Globus pallidus (tissue), 1 donor: ENCODE data around the gene MKRN2OS.
A peak's percentile ranks its signal among the peaks of the same experiment; 100 is the strongest.

Source experiments
- DNase-seq: peaks from one replicate; pipeline ENCODE4 v3.0.0-alpha.2; 2015; ENCODE audit warnings: low spot score

Gene MKRN2OS

GRCh38 chr3:12513694-12514446 lies 31.4 kb downstream of the MKRN2OS start:
- no peak for DNase-seq

GRCh38 chr3:12512534-12513118 lies 32.7 kb downstream of the MKRN2OS start:
- DNase-seq: no peak

GRCh38 chr3:12509466-12509865 lies 35.8 kb downstream of the MKRN2OS start:
- no peak for DNase-seq

GRCh38 chr3:12508291-12508700 lies 37.0 kb downstream of the MKRN2OS start:
- no peak for DNase-seq

- DNase-seq: no peak
Observed at GRCh38 chr3:12507591-12508281, 37.6 kb downstream of the MKRN2OS start.

GRCh38 chr3:12506201-12506709 lies 39.0 kb downstream of the MKRN2OS start:
- DNase-seq: no peak

GRCh38 chr3:12503126-12503957 lies 42.0 kb downstream of the MKRN2OS start:
- peak; percentile 24 for DNase-seq

- DNase-seq: no peak
Observed at GRCh38 chr3:12501360-12502020, 43.8 kb downstream of the MKRN2OS start.

- DNase-seq: no peak
Observed at GRCh38 chr3:12499474-12499873, 45.8 kb downstream of the MKRN2OS start.

GRCh38 chr3:12496453-12496761 lies 48.9 kb downstream of the MKRN2OS start:
- DNase-seq: no peak

GRCh38 chr3:12495749-12496452 lies 49.4 kb downstream of the MKRN2OS start:
- no peak for DNase-seq

- DNase-seq: no peak
Observed at GRCh38 chr3:12490547-12490946, 54.8 kb downstream of the MKRN2OS start.

- no peak for DNase-seq
Observed at GRCh38 chr3:12489832-12490231, 55.5 kb downstream of the MKRN2OS start.
